ENCODE data around the gene SMURF1.
"Not testable (repeated sequence)": the region's sequence is repeated elsewhere in the genome, so short reads cannot be mapped to it uniquely, and the experiment has no call there.

SMURF1 gene

GRCh38 chr7:99106821-99107241, 37.1 kb downstream of the SMURF1 start:
- H3K27me3 ChIP-seq (ENCODE audit: control insufficient read depth, insufficient read depth, low read length), result no peaks in the 10 kb centered on the region
- H3K4me1 ChIP-seq (ENCODE audit: control insufficient read depth, insufficient read depth, low read length), result peaks cover 4% of the 10 kb centered on the region; the same call in 1 of the 2 replicates
- H3K36me3 ChIP-seq (ENCODE audit: control insufficient read depth, insufficient read depth, low read length), result no peaks in the 10 kb centered on the region
- H3K4me3 ChIP-seq (ENCODE audit: low read length), result no peak overlapping the region
- DNase-seq (ENCODE audit: low read depth, low spot score), result no peak
- no CpG with 5 or more reads among the region's 4 CpGs for WGBS (ENCODE audit: insufficient coverage, insufficient read length)
- H3K27ac ChIP-seq (ENCODE audit: low read length), result no peak overlapping the region
- no peaks in the 10 kb centered on the region for H3K9me3 ChIP-seq (ENCODE audit: control insufficient read depth, insufficient read depth, low read length)

GRCh38 chr7:99106411-99106810, 37.5 kb downstream of the SMURF1 start:
- WGBS (ENCODE audit: insufficient coverage, insufficient read length), result no CpG with 5 or more reads among the region's 6 CpGs
- DNase-seq (ENCODE audit: low read depth, low spot score), result no peak
- Histone ChIP-seq H3K9me3 (ENCODE audit: control insufficient read depth, insufficient read depth, low read length) (no peaks in the 10 kb centered on the region), H3K4me3 (ENCODE audit: low read length) (no peak overlapping the region), H3K4me1 (ENCODE audit: control insufficient read depth, insufficient read depth, low read length) (peaks cover 4% of the 10 kb centered on the region; the same call in 1 of the 2 replicates), H3K36me3 (ENCODE audit: control insufficient read depth, insufficient read depth, low read length) (no peaks in the 10 kb centered on the region), H3K27me3 (ENCODE audit: control insufficient read depth, insufficient read depth, low read length) (no peaks in the 10 kb centered on the region), H3K27ac (ENCODE audit: low read length) (no peak overlapping the region)

- no peak for DNase-seq (ENCODE audit: low read depth, low spot score)
- no peaks in the 10 kb centered on the region for H3K36me3 ChIP-seq (ENCODE audit: control insufficient read depth, insufficient read depth, low read length)
- H3K4me3 ChIP-seq (ENCODE audit: low read length), result no peak overlapping the region
- H3K4me1 ChIP-seq (ENCODE audit: control insufficient read depth, insufficient read depth, low read length), result peaks cover 4% of the 10 kb centered on the region; the same call in 1 of the 2 replicates
- no peaks in the 10 kb centered on the region for H3K27me3 ChIP-seq (ENCODE audit: control insufficient read depth, insufficient read depth, low read length)
- H3K9me3 ChIP-seq (ENCODE audit: control insufficient read depth, insufficient read depth, low read length), result no peaks in the 10 kb centered on the region
- H3K27ac ChIP-seq (ENCODE audit: low read length), result no peak overlapping the region
- WGBS (ENCODE audit: insufficient coverage, insufficient read length), result no CpG with 5 or more reads among the region's 3 CpGs
Observed at GRCh38 chr7:99105756-99106155, 38.2 kb downstream of the SMURF1 start.

- H3K4me1 ChIP-seq (ENCODE audit: control insufficient read depth, insufficient read depth, low read length), result peaks cover 4% of the 10 kb centered on the region; the same call in 1 of the 2 replicates
- no peak overlapping the region for H3K27ac ChIP-seq (ENCODE audit: low read length)
- WGBS (ENCODE audit: insufficient coverage, insufficient read length), result no CpG with 5 or more reads among the region's 3 CpGs
- no peaks in the 10 kb centered on the region for H3K9me3 ChIP-seq (ENCODE audit: control insufficient read depth, insufficient read depth, low read length)
- no peak for DNase-seq (ENCODE audit: low read depth, low spot score)
- no peak overlapping the region for H3K4me3 ChIP-seq (ENCODE audit: low read length)
- no peaks in the 10 kb centered on the region for H3K36me3 ChIP-seq (ENCODE audit: control insufficient read depth, insufficient read depth, low read length)
- H3K27me3 ChIP-seq (ENCODE audit: control insufficient read depth, insufficient read depth, low read length), result no peaks in the 10 kb centered on the region
Observed at GRCh38 chr7:99104631-99105030, 39.3 kb downstream of the SMURF1 start.

- not testable (repeated sequence) for H3K9me3 ChIP-seq (ENCODE audit: control insufficient read depth, insufficient read depth, low read length); H3K27ac ChIP-seq (ENCODE audit: low read length); H3K4me3 ChIP-seq (ENCODE audit: low read length); DNase-seq (ENCODE audit: low read depth, low spot score); H3K36me3 ChIP-seq (ENCODE audit: control insufficient read depth, insufficient read depth, low read length); H3K4me1 ChIP-seq (ENCODE audit: control insufficient read depth, insufficient read depth, low read length); H3K27me3 ChIP-seq (ENCODE audit: control insufficient read depth, insufficient read depth, low read length)
- no CpG with 5 or more reads among the region's 13 CpGs for WGBS (ENCODE audit: insufficient coverage, insufficient read length)
Observed at GRCh38 chr7:99103836-99104235, 40.1 kb downstream of the SMURF1 start.

GRCh38 chr7:99102809-99103690, 40.9 kb downstream of the SMURF1 start:
- no peak for DNase-seq (ENCODE audit: low read depth, low spot score)
- no peak overlapping the region for H3K4me3 ChIP-seq (ENCODE audit: low read length)

GRCh38 chr7:99102361-99102760, 41.5 kb downstream of the SMURF1 start:
- Histone ChIP-seq H3K4me3 (ENCODE audit: low read length) (no peak overlapping the region), H3K27me3 (ENCODE audit: control insufficient read depth, insufficient read depth, low read length) (no peaks in the 10 kb centered on the region), H3K9me3 (ENCODE audit: control insufficient read depth, insufficient read depth, low read length) (no peaks in the 10 kb centered on the region), H3K4me1 (ENCODE audit: control insufficient read depth, insufficient read depth, low read length) (no peaks in the 10 kb centered on the region), H3K36me3 (ENCODE audit: control insufficient read depth, insufficient read depth, low read length) (no peaks in the 10 kb centered on the region), H3K27ac (ENCODE audit: low read length) (no peak overlapping the region)
- no CpG with 5 or more reads among the region's 1 CpG for WGBS (ENCODE audit: insufficient coverage, insufficient read length)
- no peak for DNase-seq (ENCODE audit: low read depth, low spot score)

More at GRCh38 chr7:99102809-99103690, 40.9 kb downstream of the SMURF1 start:
- no peaks in the 10 kb centered on the region for H3K9me3 ChIP-seq (ENCODE audit: control insufficient read depth, insufficient read depth, low read length)
- no peaks in the 10 kb centered on the region for H3K36me3 ChIP-seq (ENCODE audit: control insufficient read depth, insufficient read depth, low read length)
- no peak overlapping the region for H3K27ac ChIP-seq (ENCODE audit: low read length)
- no peaks in the 10 kb centered on the region for H3K4me1 ChIP-seq (ENCODE audit: control insufficient read depth, insufficient read depth, low read length)
- no peaks in the 10 kb centered on the region for H3K27me3 ChIP-seq (ENCODE audit: control insufficient read depth, insufficient read depth, low read length)
- no CpG with 5 or more reads among the region's 11 CpGs for whole genome bisulfite sequencing (ENCODE audit: insufficient coverage, insufficient read length)

- H3K27me3 ChIP-seq (ENCODE audit: control insufficient read depth, insufficient read depth, low read length); H3K4me1 ChIP-seq (ENCODE audit: control insufficient read depth, insufficient read depth, low read length); H3K27ac ChIP-seq (ENCODE audit: low read length); H3K36me3 ChIP-seq (ENCODE audit: control insufficient read depth, insufficient read depth, low read length); H3K4me3 ChIP-seq (ENCODE audit: low read length); DNase-seq (ENCODE audit: low read depth, low spot score); H3K9me3 ChIP-seq (ENCODE audit: control insufficient read depth, insufficient read depth, low read length): not testable (repeated sequence)
- WGBS (ENCODE audit: insufficient coverage, insufficient read length), result no CpG with 5 or more reads among the region's 13 CpGs
Observed at GRCh38 chr7:99101516-99101915, 42.4 kb downstream of the SMURF1 start.

GRCh38 chr7:99099499-99100077, 44.3 kb downstream of the SMURF1 start:
- no peak for DNase-seq (ENCODE audit: low read depth, low spot score)
- H3K4me1 ChIP-seq (ENCODE audit: control insufficient read depth, insufficient read depth, low read length), result no peaks in the 10 kb centered on the region
- no peaks in the 10 kb centered on the region for H3K36me3 ChIP-seq (ENCODE audit: control insufficient read depth, insufficient read depth, low read length)
- no peaks in the 10 kb centered on the region for H3K27me3 ChIP-seq (ENCODE audit: control insufficient read depth, insufficient read depth, low read length)
- H3K27ac ChIP-seq (ENCODE audit: low read length), result no peak overlapping the region
- WGBS (ENCODE audit: insufficient coverage, insufficient read length), result no CpG with 5 or more reads among the region's 6 CpGs
- no peaks in the 10 kb centered on the region for H3K9me3 ChIP-seq (ENCODE audit: control insufficient read depth, insufficient read depth, low read length)
- H3K4me3 ChIP-seq (ENCODE audit: low read length), result no peak overlapping the region

- Histone ChIP-seq H3K27me3 (ENCODE audit: control insufficient read depth, insufficient read depth, low read length) (no peaks in the 10 kb centered on the region), H3K4me1 (ENCODE audit: control insufficient read depth, insufficient read depth, low read length) (no peaks in the 10 kb centered on the region), H3K9me3 (ENCODE audit: control insufficient read depth, insufficient read depth, low read length) (no peaks in the 10 kb centered on the region), H3K36me3 (ENCODE audit: control insufficient read depth, insufficient read depth, low read length) (no peaks in the 10 kb centered on the region), H3K4me3 (ENCODE audit: low read length) (no peak overlapping the region), H3K27ac (ENCODE audit: low read length) (no peak overlapping the region)
- no peak for DNase-seq (ENCODE audit: low read depth, low spot score)
- WGBS (ENCODE audit: insufficient coverage, insufficient read length), result no CpG with 5 or more reads among the region's 6 CpGs
Observed at GRCh38 chr7:99098824-99099498, 44.9 kb downstream of the SMURF1 start.
